SJCRH30 (cell line): ENCODE results near the gene CD160. TPM values are rescaled to one million over a fixed set of nuclear protein-coding genes. Genes with fewer than 3 reads are reported as not detected.

Source experiments
- DNase-seq, 2 experiments: peaks; one replicate each; pipeline ENCODE4 v3.0.0-alpha.2; 2015 to 2020
- H3K27ac ChIP-seq: fragments of 250-450 bp; sonication (Bioruptor Pico); 2 replicates; pipeline ENCODE4 v1.5.1; 2020; ENCODE audit warnings: mild to moderate bottlenecking, moderate library complexity
- H3K27me3 ChIP-seq: fragments of 250-450 bp; sonication (Bioruptor Pico); 2 replicates; pipeline ENCODE4 v1.5.1; 2020; ENCODE audit warnings: mild to moderate bottlenecking, moderate library complexity
- H3K36me3 ChIP-seq: fragments of 250-450 bp; sonication (Bioruptor Pico); 2 replicates; pipeline ENCODE4 v1.5.1; 2020; ENCODE audit warnings: mild to moderate bottlenecking, moderate library complexity
- H3K4me1 ChIP-seq: fragments of 250-450 bp; sonication (Bioruptor Pico); 2 replicates; pipeline ENCODE4 v1.5.1; 2020; ENCODE audit warnings: mild to moderate bottlenecking, moderate library complexity
- H3K4me3 ChIP-seq: fragments of 250-450 bp; sonication (Bioruptor Pico); 2 replicates; pipeline ENCODE4 v1.5.1; 2020; ENCODE audit warnings: mild to moderate bottlenecking, moderate library complexity
- H3K9me3 ChIP-seq: fragments of 250-450 bp; sonication (Bioruptor Pico); replicated peaks from 2 replicates; pipeline ENCODE4 v1.5.1; 2020; ENCODE audit warnings: mild to moderate bottlenecking, moderate library complexity
- total RNA-seq: library from RNA; depleted of rRNA; stranded (reverse); fragments of >200 nt; shearing (Covaris generic); gene quantifications from 2 replicates; pipeline ENCODE4 v1.2.3, GENCODE V29; 2014; rRNA removed

Gene CD160
- total RNA-seq, 1 experiment from 2014 or later = not detected

GRCh38 chr1:145782272-145783099, 63.2 kb downstream of the CD160 start:
- H3K9me3 ChIP-seq = no peaks in the 10 kb centered on the region
- H3K27ac ChIP-seq = no peak overlapping the region
- H3K4me3 ChIP-seq = no peak overlapping the region
- DNase-seq = no peak
- H3K27me3 ChIP-seq = no peaks in the 10 kb centered on the region
- 0 out of 2 replicates have a peak, but pooled peaks cover 2% of the 10 kb centered on the region for H3K36me3 ChIP-seq
- H3K4me1 ChIP-seq = no peaks in the 10 kb centered on the region

GRCh38 chr1:145784409-145784808, 65.1 kb downstream of the CD160 start:
- Histone ChIP-seq H3K4me3 (no peak overlapping the region), H3K27me3 (no peaks in the 10 kb centered on the region), H3K36me3 (0 out of 2 replicates have a peak, but pooled peaks cover 2% of the 10 kb centered on the region), H3K9me3 (no peaks in the 10 kb centered on the region), H3K27ac (no peak overlapping the region), H3K4me1 (no peaks in the 10 kb centered on the region)
- no peak for DNase-seq

- no peaks in the 10 kb centered on the region for H3K4me1 ChIP-seq
- H3K36me3 ChIP-seq = 0 out of 2 replicates have a peak, but pooled peaks cover 2% of the 10 kb centered on the region
- H3K27ac ChIP-seq = no peak overlapping the region
- no peak overlapping the region for H3K4me3 ChIP-seq
- DNase-seq = no peak
- no peaks in the 10 kb centered on the region for H3K27me3 ChIP-seq
- H3K9me3 ChIP-seq = no peaks in the 10 kb centered on the region
Observed at GRCh38 chr1:145785547-145785946, 66.2 kb downstream of the CD160 start.

GRCh38 chr1:145786271-145786670, 67.0 kb downstream of the CD160 start:
- Histone ChIP-seq H3K36me3 (0 out of 2 replicates have a peak, but pooled peaks cover 2% of the 10 kb centered on the region), H3K4me1 (no peaks in the 10 kb centered on the region), H3K9me3 (no peaks in the 10 kb centered on the region), H3K27me3 (no peaks in the 10 kb centered on the region), H3K4me3 (no peak overlapping the region), H3K27ac (no peak overlapping the region)
- no peak for DNase-seq

DNA sequence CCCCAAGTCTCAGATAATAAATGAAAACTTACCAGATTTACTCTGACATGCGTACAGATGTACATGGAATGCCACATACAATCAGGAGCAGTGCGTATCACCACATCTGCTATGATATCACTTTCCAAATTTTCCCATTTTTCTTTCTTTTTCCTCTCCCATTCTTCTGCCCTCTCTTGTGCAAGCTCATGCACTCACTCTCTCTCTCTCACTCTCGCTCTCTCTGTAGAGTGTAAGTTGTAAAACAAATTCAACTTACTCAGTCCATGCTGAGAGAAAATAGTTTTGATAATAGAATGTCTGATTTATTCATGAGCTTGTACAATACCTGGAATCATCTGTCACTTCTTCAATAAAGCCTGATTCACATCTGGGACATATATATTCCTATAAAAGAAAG, 69.3 kb downstream of the CD160 start:
- H3K36me3 ChIP-seq = no peaks in the 10 kb centered on the region
- H3K27me3 ChIP-seq = no peaks in the 10 kb centered on the region
- H3K4me1 ChIP-seq = no peaks in the 10 kb centered on the region
- H3K27ac ChIP-seq = no peak overlapping the region
- H3K4me3 ChIP-seq = no peak overlapping the region
- DNase-seq = no peak
- no peaks in the 10 kb centered on the region for H3K9me3 ChIP-seq

Other genes with a start within 250 kb of the CD160 start
- gene GPR89A, start 111.5 kb upstream of the CD160 start, total RNA-seq = 29.3 and 32.3 TPM in 2 replicates
- gene PDZK1, start 12.1 kb upstream of the CD160 start, total RNA-seq = 1.6 and 2.8 TPM in 2 replicates
- 9.0 and 10.0 TPM in 2 replicates for gene RNF115, start 104.6 kb downstream of the CD160 start, total RNA-seq
- gene POLR3C, start 104.7 kb downstream of the CD160 start, total RNA-seq = 27.4 and 28.5 TPM in 2 replicates
- 1.1 and 1.2 TPM in 2 replicates for gene NUDT17, start 126.1 kb downstream of the CD160 start, total RNA-seq
- 18.8 and 19.7 TPM in 2 replicates for gene PIAS3, start 139.6 kb downstream of the CD160 start, total RNA-seq
- not detected in 2 replicates for gene ANKRD35, start 166.4 kb downstream of the CD160 start, total RNA-seq
- gene ITGA10, start 190.6 kb downstream of the CD160 start, total RNA-seq = 0.15 and 0.16 TPM in 2 replicates
- gene PEX11B, start 199.2 kb downstream of the CD160 start, total RNA-seq = 19.5 and 21.2 TPM in 2 replicates
- gene RBM8A, start 208.0 kb downstream of the CD160 start, total RNA-seq = 232 and 246 TPM in 2 replicates
- 33.4 and 35.6 TPM in 2 replicates for gene LIX1L, start 238.5 kb downstream of the CD160 start, total RNA-seq
- gene ANKRD34A, start 245.1 kb downstream of the CD160 start, total RNA-seq = 0.69 and 0.84 TPM in 2 replicates
- gene POLR3GL, start 245.2 kb downstream of the CD160 start, total RNA-seq = 16.7 and 18.4 TPM in 2 replicates